PC-3 (cell line): ENCODE measurements around the gene WEE2. TPM values are rescaled to one million over a fixed set of nuclear protein-coding genes. Genes with fewer than 3 reads are reported as not detected.

ENCODE experiments used
- ATAC-seq: fragments of 200-7000 bp; cut with Tn5 transposase; 2 replicates; pipeline ENCODE4 v1.9.1; 2020; ENCODE audit warnings: mild to moderate bottlenecking, moderate library complexity
- BruUV-seq: library from RNA; stranded (reverse); fragments of 400-500 nt; replicated peaks from 2 replicates; lab custom pipeline; 2021; lab: Mats Ljungman, UMichigan
- CTCF ChIA-PET: fragments of 300-600 bp; sonication (Branson Sonifier 250); formaldehyde crosslinking; loops from one replicate; lab custom pipeline; 2022; ENCODE audit warnings: antibody characterized with exemption; lab: Charles Lee
- POLR2A ChIA-PET: fragments of 300-600 bp; sonication (Branson Sonifier 250); formaldehyde crosslinking; loops from one replicate; lab custom pipeline; 2022; ENCODE audit warnings: antibody characterized with exemption; ENCODE audit not compliant: unreplicated experiment; lab: Charles Lee
- DNase-seq: peaks from one replicate; pipeline ENCODE4 v3.0.0-alpha.2; 2015
- H2AFZ ChIP-seq: fragments of 300-600 bp; sonication (generic); 2 replicates; pipeline ENCODE4 v1.6.0; 2016; ENCODE audit warnings: antibody characterized with exemption, low read length
- H3F3A ChIP-seq: fragments of 300-600 bp; sonication (generic); one replicate; pipeline ENCODE4 v1.6.0; 2017; ENCODE audit warnings: antibody characterized with exemption, low read length, control low read depth, mild to moderate bottlenecking; ENCODE audit not compliant: unreplicated experiment
- H3K27ac ChIP-seq: fragments of 300-600 bp; sonication (generic); 2 replicates; pipeline ENCODE4 v1.5.1; 2016; ENCODE audit warnings: mild to moderate bottlenecking, low read length
- H3K27me3 ChIP-seq: fragments of 300-600 bp; sonication (generic); 2 replicates; pipeline ENCODE4 v1.6.1; 2016; ENCODE audit warnings: low read length, mixed read lengths
- H3K36me3 ChIP-seq: fragments of 300-600 bp; sonication (generic); 2 replicates; pipeline ENCODE4 v1.6.1; 2016; ENCODE audit warnings: low read depth, mixed run types, low read length, mixed read lengths
- H3K4me1 ChIP-seq: fragments of 300-600 bp; sonication (generic); 2 replicates; pipeline ENCODE4 v1.5.1; 2016; ENCODE audit warnings: low read length; ENCODE audit not compliant: insufficient read depth
- H3K4me2 ChIP-seq: fragments of 300-600 bp; sonication (generic); 2 replicates; pipeline ENCODE4 v1.6.0; 2016; ENCODE audit warnings: low read length
- H3K4me3 ChIP-seq: fragments of 300-600 bp; sonication (generic); 2 replicates; pipeline ENCODE4 v1.5.1; 2016; ENCODE audit warnings: mild to moderate bottlenecking, low read length, mixed read lengths
- H3K79me2 ChIP-seq: fragments of 300-600 bp; sonication (generic); 2 replicates; pipeline ENCODE4 v1.6.1; 2017; ENCODE audit warnings: low read length, mixed read lengths
- H3K9ac ChIP-seq: fragments of 300-600 bp; sonication (generic); 2 replicates; pipeline ENCODE4 v1.6.0; 2016; ENCODE audit warnings: mild to moderate bottlenecking, low read length
- H3K9me2 ChIP-seq: fragments of 300-600 bp; sonication (generic); replicated peaks from 2 replicates; pipeline ENCODE4 v1.6.1; 2016; ENCODE audit warnings: mixed run types, low read length, mixed read lengths
- H3K9me3 ChIP-seq: fragments of 300-600 bp; sonication (generic); 2 replicates; pipeline ENCODE4 v1.6.1; 2016; ENCODE audit warnings: low read length, mixed read lengths
- H4K20me1 ChIP-seq: fragments of 300-600 bp; sonication (generic); 2 replicates; pipeline ENCODE4 v1.6.1; 2016; ENCODE audit warnings: low read length, mixed read lengths
- EZH2 ChIP-seq: fragments of 300-600 bp; sonication (generic); IDR thresholded peaks from one replicate; pipeline ENCODE4 v1.6.1; 2017; ENCODE audit warnings: antibody characterized with exemption, mild to moderate bottlenecking, low read length; ENCODE audit not compliant: unreplicated experiment
- EZH2phosphoT487 ChIP-seq: fragments of 300-600 bp; sonication (generic); IDR thresholded peaks from 2 replicates; pipeline ENCODE4 v1.6.1; 2018; ENCODE audit warnings: mild to moderate bottlenecking, antibody characterized with exemption, low read length, borderline replicate concordance
- intact Hi-C: fragments of 100-400 bp; cut with micrococcal nuclease; formaldehyde crosslinking; loops from 2 replicates; pipeline ENCODE4 v1.9.0; 2023
- total RNA-seq: library from RNA; depleted of rRNA; stranded (reverse); fragments of >200 nt; gene quantifications from 2 replicates; pipeline ENCODE4 v1.2.3, GENCODE V29; 2014; rRNA removed
- TF ChIP-seq, protein P1 (sequence below): fragments of 300-600 bp; sonication (generic); conservative IDR thresholded peaks from 2 replicates; pipeline ENCODE4 v1.5.1; 2017; ENCODE audit warnings: antibody characterized with exemption, low read depth, mild to moderate bottlenecking, low read length

The WEE2 gene
- total RNA-seq, 1 experiment from 2014 or later = not detected

DNA sequence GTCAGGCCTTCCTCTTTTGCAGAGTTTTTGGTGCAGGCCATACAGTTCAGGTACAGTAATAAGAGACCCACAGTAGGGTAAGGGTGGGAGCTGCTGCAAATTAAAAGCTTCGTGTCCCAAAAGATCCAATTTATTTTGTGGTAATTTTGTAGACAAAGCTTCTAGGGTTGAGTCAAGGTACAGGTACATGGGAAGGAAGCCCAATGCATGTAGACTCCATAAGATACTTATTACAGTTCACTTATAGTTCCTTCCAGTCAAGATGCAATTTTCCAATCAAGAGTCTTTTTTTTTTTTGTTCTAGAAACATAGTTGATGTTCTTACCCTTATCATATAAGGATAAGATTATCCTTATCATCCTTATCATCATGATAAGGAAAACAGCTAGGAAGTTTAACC lies 68.2 kb downstream of the WEE2 start, which contains the start of gene TAS2R4:
Gene TAS2R4, plus strand, starts transcription at position 301 of the 400 bp plus-strand sequence. CDS start 1,815 bp downstream, outside the sequence.
- H3K27ac ChIP-seq = no peak within 1 kb of the TSS
- BruUV-seq = no TSS peak
- H3K9me2 ChIP-seq = no peaks in the 10 kb centered on the region
- H3K36me3 ChIP-seq = no peaks in the 10 kb centered on the region
- TF ChIP-seq EZH2phosphoT487 (no peak), EZH2 (no peak)
- TF ChIP-seq, protein P1, sequence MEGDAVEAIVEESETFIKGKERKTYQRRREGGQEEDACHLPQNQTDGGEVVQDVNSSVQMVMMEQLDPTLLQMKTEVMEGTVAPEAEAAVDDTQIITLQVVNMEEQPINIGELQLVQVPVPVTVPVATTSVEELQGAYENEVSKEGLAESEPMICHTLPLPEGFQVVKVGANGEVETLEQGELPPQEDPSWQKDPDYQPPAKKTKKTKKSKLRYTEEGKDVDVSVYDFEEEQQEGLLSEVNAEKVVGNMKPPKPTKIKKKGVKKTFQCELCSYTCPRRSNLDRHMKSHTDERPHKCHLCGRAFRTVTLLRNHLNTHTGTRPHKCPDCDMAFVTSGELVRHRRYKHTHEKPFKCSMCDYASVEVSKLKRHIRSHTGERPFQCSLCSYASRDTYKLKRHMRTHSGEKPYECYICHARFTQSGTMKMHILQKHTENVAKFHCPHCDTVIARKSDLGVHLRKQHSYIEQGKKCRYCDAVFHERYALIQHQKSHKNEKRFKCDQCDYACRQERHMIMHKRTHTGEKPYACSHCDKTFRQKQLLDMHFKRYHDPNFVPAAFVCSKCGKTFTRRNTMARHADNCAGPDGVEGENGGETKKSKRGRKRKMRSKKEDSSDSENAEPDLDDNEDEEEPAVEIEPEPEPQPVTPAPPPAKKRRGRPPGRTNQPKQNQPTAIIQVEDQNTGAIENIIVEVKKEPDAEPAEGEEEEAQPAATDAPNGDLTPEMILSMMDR = no peak
- ATAC-seq (no peak), DNase-seq (no peak)
- no peaks in the 10 kb centered on the region for H3K4me1 ChIP-seq
- ChIA-PET CTCF (no interaction called here), POLR2A (no interaction called here)
- H4K20me1 ChIP-seq = no peaks in the 10 kb centered on the region
- no peak within 1 kb of the TSS for H3K4me3 ChIP-seq
- intact Hi-C loops = no loop called here
- H3K9ac ChIP-seq = no peak within 1 kb of the TSS
- H3K27me3 ChIP-seq = no peaks in the 10 kb centered on the region
- no peak within 1 kb of the TSS for H3K4me2 ChIP-seq
- no peaks in the 10 kb centered on the region for H3K9me3 ChIP-seq
- H3K79me2 ChIP-seq = no peaks in the 10 kb centered on the region
- no peak within 1 kb of the TSS for H2AFZ ChIP-seq
- H3F3A ChIP-seq = no peaks in the 10 kb centered on the region

Other genes starting within 250 kb of the WEE2 start
- 38.2 and 40.3 TPM in 2 replicates for gene AGK, start 156.9 kb upstream of the WEE2 start, total RNA-seq
- 6.7 and 6.9 TPM in 2 replicates for gene DENND11, start 6.2 kb upstream of the WEE2 start, total RNA-seq
- 212 and 269 TPM in 2 replicates for gene SSBP1, start 30.0 kb downstream of the WEE2 start, total RNA-seq
- 0.40 TPM in 1 of 2 replicates, not detected in the other for gene TAS2R3, start 55.7 kb downstream of the WEE2 start, total RNA-seq
- gene TAS2R4, start 68.3 kb downstream of the WEE2 start, total RNA-seq = 0.35 TPM in 1 of 2 replicates, not detected in the other
- 0.26 and 1.4 TPM in 2 replicates for gene TAS2R5, start 81.9 kb downstream of the WEE2 start, total RNA-seq
- gene PRSS37, start 133.1 kb downstream of the WEE2 start, total RNA-seq = not detected in 2 replicates
- gene OR9A4, start 208.0 kb downstream of the WEE2 start, total RNA-seq = not detected in 2 replicates
- gene CLEC5A, start 238.6 kb downstream of the WEE2 start, total RNA-seq = not detected in 2 replicates